RPMI8226 (cell line): ENCODE results near the gene KRT33B.
"Not testable (repeated sequence)": the region's sequence is repeated elsewhere in the genome, so short reads cannot be mapped to it uniquely, and the experiment has no call there.

ENCODE experiments used
- DNase-seq: peaks from one replicate; pipeline ENCODE4 v3.0.0-alpha.2; 2015

The KRT33B gene

DNA sequence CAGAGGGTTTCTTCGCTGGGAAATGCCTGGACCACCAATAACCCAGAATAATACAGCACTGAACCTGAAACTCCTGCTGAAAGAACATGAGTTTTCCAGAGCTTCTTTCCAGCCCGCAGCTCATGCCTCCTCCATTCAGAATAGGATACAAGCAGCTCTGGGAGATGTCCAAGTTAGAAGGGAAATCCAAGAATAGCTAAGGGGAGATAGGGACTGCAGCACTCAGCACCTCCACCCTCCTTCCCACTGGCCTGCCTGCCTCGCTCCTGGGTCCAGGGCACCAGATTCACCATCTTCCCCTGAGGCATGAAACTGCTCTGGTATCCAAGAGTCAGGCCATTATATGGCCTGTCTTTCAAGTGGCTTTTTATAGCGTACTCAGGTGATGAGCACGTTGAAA, 23.7 kb upstream of the KRT33B start:
- DNase-seq = no peak

DNA sequence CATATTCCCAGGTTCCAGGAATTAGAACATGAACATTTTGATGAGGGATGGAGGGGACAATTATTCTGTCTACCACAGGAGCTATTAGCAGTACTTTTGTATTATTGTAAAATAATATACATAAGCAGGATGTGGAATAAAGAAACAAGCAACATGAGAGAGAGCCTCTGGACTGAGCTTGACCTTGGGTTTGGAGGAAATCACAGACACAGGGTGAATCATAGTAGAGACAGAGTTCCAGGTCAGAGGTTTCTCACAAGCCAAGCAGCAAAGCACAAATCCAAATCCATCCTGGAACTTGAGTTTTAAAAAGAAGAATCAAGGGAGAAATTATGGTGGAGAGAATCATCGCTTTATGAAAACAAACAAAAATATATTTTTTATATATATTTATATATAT, 22.7 kb upstream of the KRT33B start:
- DNase-seq = no peak

DNA sequence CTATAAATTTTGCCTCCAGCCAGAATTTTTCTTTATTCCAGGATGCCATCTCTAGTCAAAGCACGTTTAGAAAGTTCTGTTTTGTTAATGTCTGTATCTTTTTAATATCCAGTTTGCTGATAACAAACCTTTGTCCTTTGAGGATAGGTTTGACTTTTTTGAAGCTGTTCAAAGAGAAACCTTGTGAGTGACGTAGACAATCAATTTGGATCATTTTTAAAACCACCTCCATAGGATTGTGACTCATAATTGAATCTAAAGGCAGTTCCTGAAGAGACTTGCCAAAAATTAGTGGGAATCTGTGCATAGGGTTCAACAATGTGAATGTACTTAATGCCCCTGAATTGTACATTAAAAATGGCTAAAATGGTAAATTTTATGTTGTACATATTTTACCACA, 21.9 kb upstream of the KRT33B start:
- no peak for DNase-seq

DNA sequence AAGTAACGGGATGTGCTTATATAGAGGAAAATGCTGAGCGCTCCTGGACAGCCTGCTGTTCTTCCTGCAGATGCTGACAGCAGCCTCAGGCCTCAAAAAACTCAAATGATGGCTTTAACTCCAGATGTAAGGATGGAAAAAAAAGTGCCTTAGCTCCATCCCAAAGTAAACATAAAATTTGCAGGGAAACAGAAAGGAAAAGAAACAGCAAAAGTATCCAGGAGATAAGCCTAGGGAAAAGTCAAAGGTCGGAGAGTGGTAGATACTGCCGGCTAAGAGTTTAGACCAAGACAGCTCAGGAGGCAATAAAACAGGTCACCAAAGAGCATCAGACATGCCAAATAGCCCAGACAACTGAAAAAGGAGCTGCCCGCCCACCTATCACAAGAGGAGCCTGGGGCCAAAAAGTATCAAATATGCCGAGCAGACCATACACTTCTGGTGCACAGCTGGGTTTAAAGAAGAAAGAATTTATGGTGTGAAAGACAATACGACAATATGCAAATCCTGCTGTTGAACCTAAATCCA, 20.9 kb upstream of the KRT33B start:
- no peak for DNase-seq

DNA sequence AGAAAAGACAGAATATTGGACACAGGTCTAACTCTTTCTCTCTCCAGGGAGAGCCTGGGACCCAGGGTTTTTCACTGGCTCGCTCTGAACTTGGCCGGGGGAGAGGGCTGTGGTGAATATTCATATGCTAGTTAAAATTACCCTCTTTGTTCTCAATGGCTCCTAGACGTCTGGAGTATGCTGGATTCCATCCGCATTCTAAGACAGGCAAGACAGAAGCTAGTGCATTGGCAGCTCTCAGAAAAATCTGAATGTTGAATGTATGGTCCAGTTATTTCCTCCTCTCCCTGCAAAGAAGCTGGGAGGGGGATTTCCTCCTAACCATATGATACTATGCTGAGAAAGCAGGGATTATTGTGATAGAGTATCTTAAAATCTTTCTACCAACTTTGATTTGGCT, 18.1 kb upstream of the KRT33B start:
- DNase-seq = no peak

DNA sequence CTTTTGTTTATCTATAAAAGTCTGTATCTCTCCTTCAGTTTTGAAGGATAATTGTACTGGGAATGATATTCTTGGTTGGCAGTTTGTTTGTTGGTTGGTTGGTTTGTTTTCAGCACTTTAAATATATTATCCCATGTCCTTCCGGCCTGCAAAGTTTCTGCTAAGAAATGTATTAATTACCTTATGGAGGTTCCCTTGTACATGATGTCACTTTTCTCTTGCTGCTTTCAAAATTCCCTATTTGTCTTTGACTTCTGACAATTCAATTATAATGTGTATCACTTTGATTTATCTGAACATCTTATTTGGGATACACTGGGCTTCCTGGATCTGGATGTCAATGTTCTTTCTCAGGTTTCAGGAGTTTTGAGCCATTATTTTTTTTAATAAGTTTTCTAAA, 16.6 kb upstream of the KRT33B start:
- DNase-seq = no peak

DNA sequence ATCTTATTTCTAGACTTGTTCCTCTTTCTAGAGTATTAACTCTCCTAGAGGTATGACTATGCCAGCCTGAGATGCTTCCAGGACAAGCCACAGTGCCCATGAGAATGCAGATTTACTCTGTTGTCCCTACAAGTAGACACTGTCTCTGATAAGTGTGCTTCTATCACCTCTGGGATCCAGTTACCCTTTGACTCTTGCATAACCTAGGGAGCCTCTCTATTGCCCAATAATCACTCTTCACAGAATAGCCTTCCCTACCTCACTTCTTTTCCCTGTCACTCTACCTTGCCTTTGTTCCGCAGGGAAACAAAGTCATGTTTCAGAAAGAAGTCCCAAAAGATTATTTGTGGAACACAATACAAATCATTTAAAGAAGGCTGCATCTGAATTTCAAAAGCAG, 14.1 kb upstream of the KRT33B start:
- no peak for DNase-seq

DNA sequence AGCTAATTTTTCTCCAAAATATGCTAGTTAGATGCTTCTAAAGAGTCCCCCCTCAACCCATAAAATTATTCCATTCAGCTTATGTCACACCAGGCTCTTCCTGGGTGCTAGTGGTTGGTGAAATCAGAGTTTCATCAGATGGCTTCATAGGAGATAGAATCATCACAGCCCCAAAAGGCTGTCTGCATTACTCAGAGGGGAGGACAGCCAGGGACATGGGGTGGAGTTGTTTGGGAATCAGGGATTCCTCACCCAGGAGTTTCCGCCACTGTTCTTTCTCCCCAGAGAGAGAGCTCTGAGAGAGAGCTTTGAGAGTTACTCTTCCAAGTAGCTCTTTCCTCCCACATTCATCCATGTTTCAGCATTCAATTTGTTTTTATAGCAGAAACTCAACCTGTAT, 12.8 kb upstream of the KRT33B start:
- DNase-seq = no peak

DNA sequence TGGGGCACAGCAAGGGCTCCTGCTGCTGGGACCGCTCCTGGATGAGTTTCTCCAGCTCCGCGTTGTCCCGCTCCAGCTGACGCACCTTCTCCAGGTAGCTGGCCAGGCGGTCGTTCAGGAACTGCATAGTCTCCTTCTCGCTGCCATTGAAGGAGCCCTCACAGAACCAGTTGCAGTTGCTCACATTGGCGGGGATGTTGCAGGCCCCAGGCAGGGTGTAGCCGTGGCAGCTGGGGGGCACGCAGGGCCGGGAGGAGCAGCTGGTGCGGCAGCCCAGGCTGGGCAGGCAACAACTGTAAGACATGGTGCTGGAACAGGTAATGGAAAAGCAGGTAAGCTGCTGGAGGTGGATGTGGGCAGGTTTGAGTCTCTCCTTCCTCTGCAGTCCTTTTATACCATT, 12.3 kb upstream of the KRT33B start, which contains the start of gene KRT34:
Gene KRT34, minus strand, starts transcription at position 364 of the 400 bp plus-strand sequence. Its CDS starts 60 bp downstream, at position 304.
- DNase-seq = not testable (repeated sequence)

DNA sequence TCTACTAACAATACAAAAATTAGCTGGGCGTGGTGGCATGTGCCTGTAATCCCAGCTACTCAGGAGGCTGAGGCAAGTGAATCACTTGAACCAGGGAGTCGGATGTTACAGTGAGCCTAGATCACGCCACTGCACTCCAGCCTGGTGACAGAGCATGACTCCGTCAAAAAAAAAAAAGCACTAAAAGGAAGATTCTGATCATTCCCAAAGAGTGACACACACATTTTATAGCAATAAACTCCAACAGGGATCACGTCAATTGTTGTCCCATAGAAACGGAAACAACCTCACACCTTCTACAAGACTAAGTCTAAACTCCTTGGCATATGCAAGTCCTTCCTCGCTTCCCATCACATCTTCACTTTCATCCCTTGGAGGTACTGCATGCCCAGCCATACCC, 10.5 kb upstream of the KRT33B start:
- DNase-seq = not testable (repeated sequence)

DNA sequence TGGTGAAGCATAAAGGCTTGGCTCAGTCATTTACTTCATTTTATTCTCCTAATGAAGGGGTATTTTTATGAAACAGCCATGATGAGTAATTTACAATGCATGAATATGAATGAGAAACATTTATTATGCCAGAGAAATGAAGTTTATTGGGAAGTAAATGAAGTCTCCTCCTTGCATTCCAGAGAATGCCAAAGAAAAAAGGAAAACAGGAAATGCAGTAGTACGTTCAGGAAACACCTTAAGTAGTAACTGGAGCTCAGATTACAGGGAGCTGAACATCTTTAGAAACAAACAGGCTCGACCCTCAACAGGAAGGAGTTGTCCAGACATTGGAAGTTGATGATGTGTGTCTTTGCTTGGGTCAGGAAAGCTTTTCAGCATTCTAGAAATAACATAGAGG, 7.9 kb upstream of the KRT33B start:
- no peak for DNase-seq

DNA sequence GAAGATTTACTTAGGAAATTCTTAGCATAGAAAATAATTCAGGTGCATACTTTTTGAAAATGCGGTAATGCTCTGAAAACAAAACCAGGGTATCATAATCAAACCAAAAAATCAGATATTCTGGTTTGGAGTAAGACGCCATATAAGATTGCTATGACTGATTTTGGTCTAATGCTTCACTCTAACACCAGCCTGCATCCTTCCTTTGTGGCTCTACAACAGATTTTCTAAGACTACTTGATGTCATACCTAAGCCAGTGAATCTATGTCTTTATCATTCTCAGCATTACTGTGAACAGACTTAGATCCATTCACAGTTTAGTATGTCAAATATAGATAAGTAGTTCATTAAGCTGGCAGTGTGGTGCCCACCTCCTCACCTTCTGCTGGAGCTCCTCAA, 590 bp downstream of the KRT33B start:
- DNase-seq = no peak

DNA sequence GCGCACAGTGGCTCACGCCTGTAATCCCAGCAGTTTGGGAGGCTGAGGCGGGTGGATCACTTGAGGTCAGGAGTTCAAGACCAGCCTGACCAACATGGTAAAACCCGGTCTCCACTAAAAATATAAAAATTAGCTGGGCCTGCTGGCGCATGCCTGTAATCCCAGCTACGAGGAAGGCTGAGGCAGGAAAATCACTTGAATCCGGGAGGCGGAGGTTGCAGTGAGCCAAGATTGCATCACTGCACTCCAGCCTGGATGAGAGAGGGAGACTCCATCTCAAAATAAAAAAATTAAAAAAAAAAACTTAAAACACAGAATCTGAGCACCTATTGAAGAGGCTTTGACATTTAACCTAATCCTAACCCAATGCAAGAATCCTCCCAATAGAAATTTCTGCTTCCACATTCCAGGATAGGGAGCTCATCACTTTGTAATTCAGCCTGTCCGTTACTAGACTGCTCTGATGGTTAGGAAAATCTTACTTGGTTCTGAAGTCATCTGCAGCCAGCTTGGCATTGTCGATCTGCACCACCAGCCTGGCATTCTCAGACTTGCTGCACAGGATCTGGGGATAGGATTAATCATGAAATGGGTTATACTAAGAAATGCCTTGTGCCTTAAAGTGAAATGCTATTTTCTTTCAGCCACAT, 2.1 kb downstream of the KRT33B start:
- DNase-seq = no peak

DNA sequence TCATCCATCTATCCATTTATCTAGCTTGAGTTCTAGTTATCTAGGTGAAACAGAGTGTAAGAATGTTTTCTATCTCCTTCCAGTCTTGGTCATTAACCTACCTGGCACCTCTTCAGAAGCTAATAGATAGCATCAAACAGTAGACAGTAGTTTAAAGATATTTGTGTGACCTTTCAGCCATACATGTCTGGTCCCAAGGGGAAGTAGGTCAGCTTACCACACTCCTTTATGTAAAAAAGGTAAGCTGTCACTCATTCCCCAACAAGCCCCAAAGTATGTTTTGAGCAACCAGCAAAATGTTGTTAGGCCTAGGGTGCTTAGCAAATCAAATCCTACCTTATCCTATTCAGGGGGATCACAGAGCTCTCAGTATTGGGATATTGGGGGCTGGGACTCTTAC, 3.5 kb downstream of the KRT33B start:
- no peak for DNase-seq

DNA sequence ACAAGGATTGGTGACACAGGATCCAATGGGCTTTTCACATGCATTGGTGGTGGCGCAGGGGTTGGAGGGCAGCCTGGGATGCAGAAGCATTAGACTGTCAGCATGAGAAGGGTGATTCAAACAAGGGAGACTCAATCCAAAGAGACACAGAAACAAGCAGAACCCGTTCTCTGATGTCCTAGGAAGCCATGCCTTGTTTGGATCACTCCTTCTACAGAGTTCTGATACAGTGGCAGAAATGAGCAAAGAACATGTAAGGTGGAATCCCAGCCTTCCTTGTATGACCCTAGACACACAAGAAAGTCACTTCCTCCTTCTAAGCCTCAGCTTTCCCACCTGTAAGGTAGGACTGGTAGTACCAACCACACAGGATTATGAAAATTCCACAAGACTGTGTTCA, 5.7 kb downstream of the KRT33B start:
- no peak for DNase-seq

DNA sequence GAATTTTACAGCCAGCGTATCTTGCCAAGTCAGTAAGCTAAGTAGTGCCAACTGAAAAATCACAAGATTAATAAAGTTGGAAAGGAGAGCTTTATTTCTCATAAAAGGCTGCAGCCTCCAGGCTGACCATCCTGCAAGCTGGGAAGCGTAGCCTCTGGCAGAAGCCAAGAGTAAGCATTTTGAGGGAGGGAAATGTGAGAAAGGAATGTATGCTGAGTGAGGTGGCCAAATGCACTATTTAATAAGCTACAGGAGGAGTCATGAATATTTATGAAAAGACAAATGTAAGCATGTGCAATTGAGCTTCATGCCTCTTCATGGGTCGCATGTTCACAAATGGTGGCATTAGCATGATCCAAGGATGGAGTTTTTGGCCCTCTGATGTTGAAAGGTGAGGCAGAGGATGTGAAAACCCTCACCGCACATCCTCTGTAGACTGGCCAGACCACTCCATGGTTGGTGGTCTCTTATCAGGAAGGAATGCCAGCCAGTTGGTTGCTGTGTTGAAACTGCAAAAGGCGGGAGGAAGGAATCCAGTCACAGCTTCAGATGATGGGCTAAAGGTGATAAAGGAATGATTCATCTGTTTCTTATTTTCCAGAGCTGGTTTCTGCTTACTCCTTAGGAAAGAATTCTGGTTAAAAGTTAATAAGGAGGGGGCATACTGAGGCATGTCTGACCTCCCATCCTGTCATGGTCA, 9.2 kb downstream of the KRT33B start:
- DNase-seq = no peak

DNA sequence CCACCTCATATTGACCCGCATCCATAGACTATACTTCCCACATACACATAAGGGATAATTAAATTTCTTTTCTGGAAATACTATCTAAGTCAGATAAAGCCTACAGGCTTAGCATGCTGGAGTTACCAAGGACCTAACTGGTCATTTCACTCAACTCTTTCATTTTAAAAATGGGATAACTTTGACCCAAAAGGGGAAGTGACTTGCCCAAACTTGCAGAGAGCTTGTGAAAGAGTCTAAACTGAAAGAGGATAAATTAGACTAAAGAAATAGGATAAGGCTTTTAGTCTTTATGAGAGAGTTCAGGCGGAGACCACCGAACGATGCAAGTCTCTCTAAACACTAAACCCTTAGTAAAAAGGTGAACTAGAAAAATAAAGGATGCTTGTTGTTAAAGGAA, 15.1 kb downstream of the KRT33B start:
- no peak for DNase-seq

DNA sequence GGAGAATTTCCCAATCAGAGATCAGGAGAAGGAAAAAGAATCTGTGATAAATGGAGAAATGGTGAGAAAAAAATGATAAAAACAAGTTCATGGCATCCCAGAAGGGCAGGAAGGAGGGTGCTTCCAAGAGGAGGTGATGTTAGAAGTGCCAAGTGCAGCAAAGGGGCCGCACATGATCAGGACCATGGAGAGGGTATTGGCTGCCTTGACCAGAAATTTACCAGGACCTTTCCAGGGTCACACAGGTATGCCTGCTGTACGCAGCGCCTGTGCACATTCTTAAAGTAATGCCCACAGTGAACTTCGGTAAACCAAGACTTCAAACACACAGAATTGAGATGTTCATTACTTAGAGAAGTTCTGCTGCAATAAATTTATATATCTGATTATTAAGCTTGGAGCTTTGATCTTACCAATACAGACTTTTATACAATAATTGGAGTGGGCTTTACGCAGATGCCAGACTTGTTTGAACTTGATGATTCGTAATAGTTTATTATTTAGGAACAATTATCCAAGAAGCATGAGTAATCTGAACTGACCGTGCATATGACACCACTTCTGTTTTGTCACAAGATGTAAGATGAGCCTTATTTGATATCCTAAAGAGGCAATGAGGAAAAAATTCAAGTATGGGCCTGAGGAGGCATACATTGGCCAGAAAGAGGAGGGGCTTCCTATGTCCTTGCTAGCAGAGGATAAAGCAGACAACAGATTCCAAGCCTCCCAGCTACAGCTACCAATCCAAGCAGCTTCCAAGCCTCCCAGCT, 16.8 kb downstream of the KRT33B start:
- DNase-seq = no peak

DNA sequence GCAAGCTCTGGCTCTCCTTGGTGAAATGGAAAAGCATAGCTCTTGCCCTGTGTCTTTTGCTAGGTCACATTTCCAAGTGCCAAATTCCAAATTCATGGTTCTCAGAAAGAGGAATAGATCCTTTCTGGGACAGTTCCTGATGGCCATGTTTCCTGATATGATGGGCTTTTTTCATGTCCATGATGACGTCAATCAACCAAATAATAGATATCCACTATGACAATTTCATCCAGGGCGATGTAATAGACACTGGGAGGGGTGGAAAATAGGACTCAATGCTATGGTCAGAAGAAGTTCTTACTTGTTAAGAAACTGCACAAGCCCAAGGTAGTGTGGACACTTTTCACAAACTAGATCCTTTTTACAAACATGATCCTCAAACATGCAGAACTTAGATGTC, 18.4 kb downstream of the KRT33B start:
- no peak for DNase-seq

DNA sequence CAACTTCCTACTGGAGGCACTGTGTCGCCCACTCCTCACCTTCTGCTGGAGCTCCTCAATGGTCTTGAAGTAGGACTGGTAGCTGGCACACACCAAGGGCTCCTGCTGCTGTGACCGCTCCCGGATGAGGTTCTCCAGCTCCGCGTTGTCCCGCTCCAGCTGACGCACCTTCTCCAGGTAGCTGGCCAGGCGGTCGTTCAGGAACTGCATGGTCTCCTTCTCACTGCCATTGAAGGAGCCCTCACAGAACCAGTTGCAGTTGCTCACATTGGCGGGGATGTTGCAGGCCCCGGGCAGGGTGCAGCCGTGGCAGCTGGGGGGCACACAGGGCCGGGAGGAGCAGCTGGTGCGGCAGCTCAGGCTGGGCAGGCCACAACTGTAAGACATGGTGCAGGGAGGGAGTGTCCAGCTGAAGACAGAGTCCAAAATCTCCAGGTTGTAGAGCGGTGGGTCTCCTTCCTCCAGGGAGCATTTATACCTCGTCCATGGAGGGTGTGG, 19.2 kb downstream of the KRT33B start, which contains the start of gene KRT33A:
Gene KRT33A, minus strand, starts transcription at position 448 of the 498 bp plus-strand sequence. Its CDS starts 61 bp downstream, at position 387.
- not testable (repeated sequence) for DNase-seq

DNA sequence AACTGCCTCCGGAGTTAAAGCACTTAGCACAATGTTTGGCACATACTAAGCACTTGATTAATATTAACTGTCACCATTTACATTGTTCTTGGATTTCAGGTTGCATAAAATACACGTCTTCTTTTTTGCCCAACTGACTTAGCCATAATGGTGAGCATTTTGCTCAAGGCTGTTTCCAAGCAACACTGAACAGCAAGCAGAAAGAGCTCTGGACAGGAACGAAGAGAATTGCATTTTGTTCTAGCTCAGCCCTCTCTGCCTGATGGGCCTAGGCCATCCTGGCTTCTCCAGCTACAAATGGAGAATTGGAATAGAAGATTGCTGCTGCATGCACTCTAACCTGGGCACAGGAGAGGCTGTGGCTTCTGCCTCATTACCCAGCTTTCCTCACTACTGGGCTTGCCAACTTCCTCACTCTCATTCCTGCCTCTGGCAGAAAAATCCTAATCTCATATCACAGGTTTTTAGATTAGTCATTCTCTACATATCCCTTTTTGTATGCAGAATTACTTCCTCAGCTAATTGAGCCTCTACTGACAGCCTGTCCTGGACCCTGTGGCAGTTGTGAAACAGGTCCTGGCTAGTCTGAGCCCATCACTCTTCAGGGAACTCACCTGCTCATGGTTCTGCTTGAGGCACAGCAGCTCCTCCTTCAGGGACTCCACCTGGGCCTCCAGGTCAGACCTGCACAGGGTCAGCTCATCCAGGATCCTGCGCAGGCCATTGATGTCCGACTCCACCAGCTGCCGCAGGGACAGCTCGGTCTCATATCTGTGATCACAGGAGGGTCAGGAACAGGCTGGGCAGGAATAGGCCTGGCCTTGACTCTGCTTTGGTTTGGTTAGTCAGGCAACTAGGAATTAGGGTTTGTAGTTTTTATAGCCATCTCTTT, 21.5 kb downstream of the KRT33B start:
- DNase-seq = no peak

DNA sequence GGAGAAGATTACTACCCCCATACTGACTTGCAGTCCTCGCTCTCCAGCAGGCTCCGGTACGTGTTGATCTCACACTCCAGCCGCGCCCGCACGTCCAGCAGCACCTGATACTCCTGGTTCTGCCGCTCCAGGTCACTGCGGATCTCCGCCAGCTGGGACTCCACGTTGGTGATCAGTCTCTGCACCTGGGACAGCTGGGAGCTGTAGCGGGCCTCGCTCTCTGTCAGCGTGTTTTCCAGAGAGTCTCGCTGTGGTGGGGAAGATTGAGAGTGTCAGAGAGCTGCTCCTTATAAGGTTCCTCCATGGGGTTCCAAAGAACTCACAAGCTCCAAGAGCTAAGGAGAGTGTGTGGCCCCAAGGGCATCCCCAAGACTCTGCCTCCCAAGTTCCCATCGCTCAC, 23.2 kb downstream of the KRT33B start:
- DNase-seq = not testable (repeated sequence)
